22Rv1 (cell line): Measurements from ENCODE around the gene SIRT2.

ENCODE experiments used
- ZFX ChIP-seq: fragments of 450-650 bp; IDR thresholded peaks from 2 replicates; pipeline ENCODE4 v1.6.1; 2017; ENCODE audit warnings: antibody characterized with exemption, borderline replicate concordance
- TF ChIP-seq, protein P1 (sequence below): fragments of 450-650 bp; IDR thresholded peaks from 2 replicates; pipeline ENCODE4 v1.5.1; 2017; ENCODE audit warnings: mild to moderate bottlenecking

DNA sequence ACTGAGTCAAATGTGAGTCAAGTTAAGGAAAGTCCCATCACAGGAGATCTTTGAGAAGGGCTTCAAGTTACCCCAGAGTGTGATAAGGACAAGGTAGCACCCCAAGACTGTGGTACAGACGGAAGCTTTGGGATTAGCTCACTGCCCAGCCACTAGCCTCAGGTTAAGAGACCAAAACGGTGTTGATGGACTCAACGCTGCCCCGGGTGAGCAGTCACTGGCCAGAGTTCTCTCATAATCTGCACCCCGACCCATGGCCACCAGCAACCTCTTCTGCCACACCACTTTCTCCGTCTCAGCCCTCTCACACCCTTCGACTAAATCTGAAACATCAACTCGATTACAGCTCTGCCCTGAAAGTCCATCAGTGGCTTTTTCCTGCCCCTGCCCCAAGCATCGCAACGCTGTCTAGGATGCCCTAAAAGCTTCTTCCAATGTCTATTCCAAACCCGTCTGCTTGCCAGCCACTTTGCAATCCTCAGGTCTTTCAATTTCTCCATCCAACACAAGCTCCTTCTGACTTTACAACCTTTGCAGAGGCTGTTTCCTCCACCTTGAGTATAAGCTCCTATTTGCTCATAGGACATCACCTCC, 55.2 kb downstream of the SIRT2 start:
- TF ChIP-seq, protein P1, sequence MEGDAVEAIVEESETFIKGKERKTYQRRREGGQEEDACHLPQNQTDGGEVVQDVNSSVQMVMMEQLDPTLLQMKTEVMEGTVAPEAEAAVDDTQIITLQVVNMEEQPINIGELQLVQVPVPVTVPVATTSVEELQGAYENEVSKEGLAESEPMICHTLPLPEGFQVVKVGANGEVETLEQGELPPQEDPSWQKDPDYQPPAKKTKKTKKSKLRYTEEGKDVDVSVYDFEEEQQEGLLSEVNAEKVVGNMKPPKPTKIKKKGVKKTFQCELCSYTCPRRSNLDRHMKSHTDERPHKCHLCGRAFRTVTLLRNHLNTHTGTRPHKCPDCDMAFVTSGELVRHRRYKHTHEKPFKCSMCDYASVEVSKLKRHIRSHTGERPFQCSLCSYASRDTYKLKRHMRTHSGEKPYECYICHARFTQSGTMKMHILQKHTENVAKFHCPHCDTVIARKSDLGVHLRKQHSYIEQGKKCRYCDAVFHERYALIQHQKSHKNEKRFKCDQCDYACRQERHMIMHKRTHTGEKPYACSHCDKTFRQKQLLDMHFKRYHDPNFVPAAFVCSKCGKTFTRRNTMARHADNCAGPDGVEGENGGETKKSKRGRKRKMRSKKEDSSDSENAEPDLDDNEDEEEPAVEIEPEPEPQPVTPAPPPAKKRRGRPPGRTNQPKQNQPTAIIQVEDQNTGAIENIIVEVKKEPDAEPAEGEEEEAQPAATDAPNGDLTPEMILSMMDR = no peak
- no peak for TF ChIP-seq ZFX
